ENCODE data around the gene NEK7. TPM values are rescaled to one million over a fixed set of nuclear protein-coding genes. Genes with fewer than 3 reads are reported as not detected.

Gene NEK7
- total RNA-seq, 2 donors from 2014 or later: 45.5 to 60.1 TPM

DNA sequence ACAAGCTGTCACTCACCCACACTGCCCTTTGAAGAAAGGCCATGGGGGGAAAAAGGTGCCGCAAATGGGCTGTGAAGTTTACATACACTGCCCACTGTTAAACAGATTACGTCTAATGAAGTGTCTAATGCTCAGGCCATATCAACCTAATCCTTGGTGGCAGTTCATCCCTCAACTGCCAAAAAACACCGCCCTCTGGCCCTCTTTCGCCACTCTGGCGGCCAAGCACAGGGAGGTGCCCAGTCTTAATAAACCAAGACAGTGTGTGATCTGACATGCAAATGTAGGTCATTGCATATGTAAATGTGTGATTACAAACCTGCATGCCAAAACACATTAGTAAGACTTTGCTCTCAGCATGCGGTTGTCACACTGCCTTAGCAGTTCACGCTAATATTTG, 89.5 kb downstream of the NEK7 start:
- Mint-ChIP-seq H3K27ac (no peak overlapping the region), H3K9me3 (peaks cover 0 to 4% of the 10 kb centered on the region in 2 donors), H3K36me3 (peaks cover 0 to 20% of the 10 kb centered on the region in 2 donors)
- ATAC-seq (no peak), DNase-seq (ENCODE audit: low spot score in 2 of 2) (no peak)

DNA sequence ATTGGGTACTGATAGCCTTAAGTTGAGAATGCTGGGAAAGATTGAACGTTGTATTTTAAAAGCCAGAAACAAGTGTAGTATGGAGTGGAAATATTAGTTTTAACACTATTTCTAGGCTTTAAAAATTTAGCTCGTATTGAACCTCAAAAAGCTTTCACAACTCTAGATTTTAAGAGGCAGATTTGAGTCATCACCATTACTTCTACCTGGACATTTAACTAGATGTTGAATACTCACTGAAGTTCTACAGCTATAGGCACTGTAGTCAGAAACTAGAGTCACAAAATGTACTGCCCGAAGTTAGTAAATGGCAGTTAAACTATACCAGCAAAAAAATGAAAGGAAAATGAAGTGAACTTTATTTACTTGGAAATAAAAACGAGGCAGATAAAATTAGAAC, 96.5 kb downstream of the NEK7 start:
- ATAC-seq: peak; percentile 55 to 58
- H3K27ac Mint-ChIP-seq: peak overlapping the region in 1 of 2 donors; percentile 60

DNA sequence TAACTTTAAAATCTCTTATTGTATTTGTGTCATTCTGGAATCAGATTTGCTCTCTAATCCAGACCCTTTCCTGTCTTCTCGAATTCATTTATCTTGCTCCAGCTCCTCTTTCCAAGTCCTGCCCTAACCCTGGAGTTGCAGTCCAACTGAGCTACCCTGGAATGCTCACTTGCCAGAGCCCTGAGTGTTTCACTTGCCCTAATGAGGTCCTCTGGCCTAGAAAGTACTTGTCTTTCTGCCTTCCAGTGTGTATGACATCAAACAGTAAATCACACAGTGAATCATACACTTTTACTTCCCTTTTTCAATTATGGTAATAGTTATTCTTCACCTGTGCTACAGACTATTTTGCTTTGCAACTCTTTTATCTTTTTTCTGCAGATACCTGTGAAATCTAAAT, 96.9 kb downstream of the NEK7 start:
- ATAC-seq (peak; percentile 84 to 86), DNase-seq (ENCODE audit: low spot score in 2 of 2) (no peak)
- no peaks in the 10 kb centered on the region for H3K9me3 Mint-ChIP-seq
- peak overlapping the region; percentile 52 to 60 for H3K27ac Mint-ChIP-seq
- H3K36me3 Mint-ChIP-seq: peaks cover 7 to 25% of the 10 kb centered on the region in 2 donors

More for the DNA sequence above, 96.5 kb downstream of the NEK7 start:
- DNase-seq (ENCODE audit: low spot score in 2 of 2): no peak
- Mint-ChIP-seq H3K36me3 (peaks cover 7 to 27% of the 10 kb centered on the region in 2 donors), H3K9me3 (no peaks in the 10 kb centered on the region)

DNA sequence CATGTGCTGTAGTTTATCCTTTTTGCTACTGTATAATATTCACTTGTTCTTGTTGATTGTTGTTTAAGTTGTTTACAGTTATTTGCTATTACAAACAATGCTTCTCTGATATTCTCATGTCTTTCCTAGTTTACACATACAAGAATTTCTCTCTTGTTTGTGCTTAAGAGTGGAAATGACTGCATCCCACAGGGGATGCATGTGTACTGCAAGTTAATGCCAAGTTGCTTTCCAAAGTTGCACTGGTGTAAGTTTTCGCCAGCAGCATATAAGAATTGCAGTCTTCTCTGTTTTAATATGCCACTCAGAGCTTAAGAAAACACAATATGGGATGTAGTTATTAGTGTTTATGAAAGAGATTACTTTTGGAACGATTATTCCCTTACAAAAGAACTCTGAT, 97.7 kb downstream of the NEK7 start:
- H3K9me3 Mint-ChIP-seq: no peaks in the 10 kb centered on the region
- ATAC-seq (no peak), DNase-seq (ENCODE audit: low spot score in 2 of 2) (no peak)
- no peak overlapping the region for H3K27ac Mint-ChIP-seq
- H3K36me3 Mint-ChIP-seq: peaks cover 7 to 25% of the 10 kb centered on the region in 2 donors

DNA sequence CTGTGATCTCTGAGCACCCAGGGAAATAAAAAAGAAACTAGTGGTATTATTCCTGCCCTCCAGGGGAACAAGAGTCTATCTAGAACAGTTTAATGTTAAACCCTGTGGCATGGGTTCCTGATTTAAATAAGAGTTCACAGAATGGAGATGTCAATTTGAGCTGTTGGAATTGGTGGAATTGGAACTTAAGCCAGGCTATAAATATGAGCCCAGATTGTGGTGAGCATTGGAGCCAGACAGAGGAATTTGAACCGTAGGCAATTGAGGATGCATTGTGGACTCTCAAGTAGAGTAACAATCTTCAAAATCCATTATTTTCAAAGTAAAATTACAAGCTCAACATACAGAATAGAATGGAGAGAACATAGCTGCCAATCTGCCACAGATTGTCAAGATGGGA, 98.2 kb downstream of the NEK7 start:
- Mint-ChIP-seq H3K27ac (no peak overlapping the region), H3K9me3 (no peaks in the 10 kb centered on the region)
- DNase-seq (ENCODE audit: low spot score in 2 of 2): no peak

DNA sequence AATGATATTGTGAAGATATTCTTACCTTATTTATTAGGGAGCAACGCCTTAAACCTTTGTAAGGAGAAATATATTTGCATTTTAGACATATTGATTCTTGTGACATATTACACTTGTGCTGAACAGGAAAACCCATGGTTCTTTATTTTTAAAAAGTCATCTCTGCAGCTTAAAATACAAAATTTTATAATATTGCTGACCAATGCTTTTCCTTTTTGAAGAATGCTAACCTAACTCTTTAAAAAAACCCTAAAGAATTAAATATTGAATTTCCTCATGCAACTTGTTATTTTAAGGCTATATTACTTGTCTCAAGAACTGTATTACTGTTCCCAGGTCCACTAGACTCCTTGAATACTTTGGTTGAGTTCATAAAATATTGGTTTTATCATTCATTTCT, 99.0 kb downstream of the NEK7 start:
- H3K36me3 Mint-ChIP-seq: peaks cover 7 to 25% of the 10 kb centered on the region in 2 donors
- H3K27ac Mint-ChIP-seq: no peak overlapping the region
- no peak for DNase-seq (ENCODE audit: low spot score in 2 of 2)
- H3K9me3 Mint-ChIP-seq: no peaks in the 10 kb centered on the region
- ATAC-seq: no peak

More for the DNA sequence above, 98.2 kb downstream of the NEK7 start:
- ATAC-seq: no peak
- H3K36me3 Mint-ChIP-seq: peaks cover 7 to 25% of the 10 kb centered on the region in 2 donors

DNA sequence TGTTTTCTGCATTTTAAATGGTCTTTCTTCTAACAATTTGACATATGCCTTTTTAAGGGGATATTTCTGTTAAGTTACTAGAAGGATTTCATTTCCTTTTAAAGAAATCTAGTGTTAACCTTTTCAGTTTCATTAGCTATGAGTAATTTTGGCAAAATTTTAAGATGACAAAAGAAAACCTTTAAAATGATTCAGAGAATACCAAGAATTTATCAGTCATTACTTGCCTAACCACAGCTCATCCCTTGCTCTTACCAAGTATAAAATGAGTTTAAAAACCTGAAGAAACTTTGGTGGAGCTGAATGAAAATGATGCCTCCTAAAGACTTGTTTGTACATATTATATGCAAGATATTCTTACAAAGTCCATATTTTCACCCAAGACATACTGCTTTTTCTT, 101.7 kb downstream of the NEK7 start:
- DNase-seq (ENCODE audit: low spot score in 2 of 2): no peak
- no peaks in the 10 kb centered on the region for H3K9me3 Mint-ChIP-seq
- peak; percentile 85 to 87 for ATAC-seq
- peaks cover 7 to 18% of the 10 kb centered on the region in 2 donors for H3K36me3 Mint-ChIP-seq
- H3K27ac Mint-ChIP-seq: peak overlapping the region in 1 of 2 donors; percentile 82

DNA sequence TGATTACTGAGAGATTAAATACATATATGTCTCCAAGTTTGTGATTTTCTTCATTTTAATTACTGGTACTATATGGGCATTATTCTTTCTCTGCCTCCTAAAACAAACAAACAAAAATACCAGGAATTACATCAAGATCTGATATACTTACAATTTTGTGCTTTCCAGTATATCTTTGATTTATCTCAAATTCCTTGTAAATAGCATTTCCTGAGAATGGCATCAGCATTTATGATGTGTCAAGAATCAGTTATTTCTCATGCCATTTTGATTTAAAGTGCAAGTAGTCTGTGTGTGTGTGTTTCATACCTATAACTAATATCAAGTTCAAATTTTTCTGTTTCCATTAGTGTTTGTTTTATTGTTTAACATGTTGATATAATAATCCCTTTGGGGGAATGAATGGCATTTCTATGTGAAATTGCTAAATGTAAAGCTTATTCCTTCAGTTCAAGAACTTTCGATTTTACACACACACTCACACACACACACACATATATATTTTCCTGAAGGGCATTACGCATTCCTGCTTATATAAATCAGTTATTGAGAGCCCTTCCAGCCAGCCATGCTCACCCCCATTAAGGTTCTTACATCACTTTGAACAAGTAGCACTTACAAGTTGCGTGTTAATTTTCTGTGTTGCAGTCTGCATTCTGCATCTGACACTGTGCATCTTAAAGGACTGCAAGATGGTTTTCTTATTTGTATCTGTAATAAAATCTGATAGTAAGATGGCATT, 102.7 kb downstream of the NEK7 start:
- peaks cover 7 to 18% of the 10 kb centered on the region in 2 donors for H3K36me3 Mint-ChIP-seq
- peak overlapping the region in 1 of 2 donors; percentile 82 for H3K27ac Mint-ChIP-seq
- H3K9me3 Mint-ChIP-seq: no peaks in the 10 kb centered on the region
- no peak for DNase-seq (ENCODE audit: low spot score in 2 of 2)
- ATAC-seq: no peak

DNA sequence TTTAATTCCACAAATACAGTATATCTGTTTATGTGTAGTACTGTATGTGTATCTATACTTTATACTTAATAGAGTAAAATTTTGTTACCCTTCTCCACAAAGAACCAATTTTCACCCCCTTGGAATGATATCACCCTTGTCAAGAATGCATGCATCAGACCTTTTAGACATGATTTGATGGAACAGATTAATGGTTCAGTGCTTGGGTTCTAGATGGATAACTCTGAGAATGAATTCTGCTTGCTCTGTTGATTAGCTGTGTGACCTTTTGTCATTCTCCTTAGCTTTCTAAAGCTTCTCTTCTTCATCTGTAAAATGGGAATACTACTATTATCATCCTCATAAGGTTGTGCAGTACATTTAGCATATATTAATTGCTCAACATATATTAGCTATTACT, 105.1 kb downstream of the NEK7 start:
- Mint-ChIP-seq H3K36me3 (no peaks in the 10 kb centered on the region), H3K9me3 (no peaks in the 10 kb centered on the region), H3K27ac (no peak overlapping the region)
- ATAC-seq (no peak), DNase-seq (ENCODE audit: low spot score in 2 of 2) (no peak)

DNA sequence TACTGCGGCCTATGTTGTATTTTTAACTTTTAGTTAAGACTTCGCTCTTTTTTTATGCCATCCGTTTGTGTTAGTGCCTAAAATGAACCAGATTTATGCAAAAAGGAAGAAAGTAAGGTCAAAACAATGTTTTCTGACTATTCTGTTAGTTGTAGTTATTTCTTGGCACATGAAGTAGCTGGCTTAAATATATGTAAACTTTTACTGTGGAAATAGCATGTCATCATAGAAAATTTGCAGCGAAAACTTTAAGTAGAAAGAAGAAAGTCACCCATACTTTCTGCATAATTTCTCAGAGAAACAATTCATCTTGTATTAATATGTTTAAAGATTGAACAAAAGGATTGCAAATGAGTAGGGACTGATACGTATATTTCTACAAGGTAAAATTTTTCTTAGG, 106.4 kb downstream of the NEK7 start:
- DNase-seq (ENCODE audit: low spot score in 2 of 2): no peak
- H3K27ac Mint-ChIP-seq: no peak overlapping the region
- H3K36me3 Mint-ChIP-seq: no peaks in the 10 kb centered on the region
- H3K9me3 Mint-ChIP-seq: no peaks in the 10 kb centered on the region
- no peak for ATAC-seq

DNA sequence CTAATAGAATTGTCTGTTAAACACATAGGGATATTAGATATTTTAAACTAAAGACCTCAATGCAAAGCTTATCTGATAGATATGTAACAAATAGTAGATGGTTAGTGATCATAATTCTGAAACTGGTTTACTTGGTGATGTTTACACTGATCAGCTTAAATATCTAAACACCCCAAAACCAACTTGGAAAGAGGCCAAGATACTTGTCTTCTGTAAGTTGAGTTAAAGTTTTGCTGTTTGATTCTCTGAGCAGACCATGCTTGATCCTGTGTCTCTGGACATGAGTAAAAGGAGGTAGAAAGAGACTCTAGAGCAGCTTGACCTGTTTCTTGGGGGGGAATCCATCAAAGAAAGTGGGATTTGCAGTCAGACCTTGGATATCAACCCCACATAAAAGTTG, 107.5 kb downstream of the NEK7 start:
- Mint-ChIP-seq H3K9me3 (no peaks in the 10 kb centered on the region), H3K36me3 (no peaks in the 10 kb centered on the region), H3K27ac (no peak overlapping the region)
- no peak for ATAC-seq
- DNase-seq (ENCODE audit: low spot score in 2 of 2): no peak

DNA sequence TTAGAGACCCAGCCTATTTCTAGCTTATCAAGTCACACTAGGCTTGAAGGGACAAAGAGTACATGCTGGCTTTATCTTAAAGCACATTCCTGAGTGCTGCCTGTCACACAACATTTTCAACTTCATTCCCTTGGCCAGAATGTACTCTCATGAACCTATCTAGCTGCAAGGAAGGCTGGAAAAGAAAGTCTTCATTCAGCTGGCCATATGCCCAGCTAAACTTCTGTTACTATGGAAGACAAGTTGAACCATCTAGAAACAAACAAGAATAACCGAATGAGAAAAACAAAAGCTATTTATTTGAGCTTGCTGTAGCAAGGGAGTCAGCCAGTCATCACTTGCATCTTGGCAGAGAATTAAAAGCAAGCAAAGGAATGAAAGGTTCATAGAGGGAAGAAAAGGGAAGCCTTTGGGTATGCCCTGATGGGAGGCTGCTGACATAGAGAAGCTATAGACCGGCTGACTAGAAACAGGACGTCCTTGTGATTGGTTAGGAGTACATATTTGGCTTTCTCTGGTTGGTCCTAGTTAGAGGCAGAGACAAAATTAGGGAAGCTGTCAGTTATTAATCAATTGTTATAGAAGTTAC, 108.4 kb downstream of the NEK7 start:
- no peaks in the 10 kb centered on the region for H3K9me3 Mint-ChIP-seq
- no peaks in the 10 kb centered on the region for H3K36me3 Mint-ChIP-seq
- H3K27ac Mint-ChIP-seq: no peak overlapping the region
- ATAC-seq: no peak
- no peak for DNase-seq (ENCODE audit: low spot score in 2 of 2)

DNA sequence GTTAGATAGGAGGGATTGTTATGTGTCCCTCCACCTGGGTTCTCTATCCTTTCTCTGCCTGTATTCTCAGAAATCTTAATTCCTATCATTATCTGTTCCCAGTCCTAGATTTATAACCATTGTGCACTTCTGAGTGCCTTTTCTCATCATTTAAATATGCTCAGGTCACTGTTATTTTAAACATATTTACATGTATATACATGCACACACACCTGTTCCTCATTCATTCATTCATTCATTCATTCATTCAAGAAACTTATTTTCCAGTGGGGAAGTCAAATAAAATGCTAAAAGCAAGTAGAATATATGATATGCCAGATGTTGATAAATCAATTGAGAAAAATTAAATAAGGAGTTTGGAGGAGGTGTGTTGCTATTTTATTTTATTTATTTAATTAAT, 110.3 kb downstream of the NEK7 start:
- Mint-ChIP-seq H3K9me3 (no peaks in the 10 kb centered on the region), H3K27ac (no peak overlapping the region), H3K36me3 (peaks cover 0 to 5% of the 10 kb centered on the region in 2 donors)
- no peak for DNase-seq (ENCODE audit: low spot score in 2 of 2)
- ATAC-seq: no peak

DNA sequence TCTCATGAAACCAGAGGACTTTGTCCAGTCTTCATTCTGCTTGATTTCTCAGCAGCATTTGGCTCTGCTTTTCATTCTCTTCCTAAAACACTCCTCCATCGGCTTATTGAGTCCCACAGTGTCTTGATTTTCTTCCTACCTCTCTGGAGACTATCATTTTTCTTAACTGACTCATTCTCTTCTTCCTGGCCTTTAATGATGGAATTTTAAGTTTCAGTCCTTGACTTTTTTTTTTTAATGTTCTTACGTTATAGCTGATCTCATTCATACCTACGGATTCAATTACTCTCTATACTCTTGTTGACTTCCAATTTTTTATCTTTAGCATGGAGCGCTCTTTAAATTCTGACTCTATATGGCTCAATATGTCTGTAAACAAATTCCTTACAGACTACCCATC, 111.1 kb downstream of the NEK7 start:
- ATAC-seq: no peak
- DNase-seq (ENCODE audit: low spot score in 2 of 2): no peak
- Mint-ChIP-seq H3K9me3 (no peaks in the 10 kb centered on the region), H3K27ac (no peak overlapping the region), H3K36me3 (peaks cover 0 to 5% of the 10 kb centered on the region in 2 donors)

DNA sequence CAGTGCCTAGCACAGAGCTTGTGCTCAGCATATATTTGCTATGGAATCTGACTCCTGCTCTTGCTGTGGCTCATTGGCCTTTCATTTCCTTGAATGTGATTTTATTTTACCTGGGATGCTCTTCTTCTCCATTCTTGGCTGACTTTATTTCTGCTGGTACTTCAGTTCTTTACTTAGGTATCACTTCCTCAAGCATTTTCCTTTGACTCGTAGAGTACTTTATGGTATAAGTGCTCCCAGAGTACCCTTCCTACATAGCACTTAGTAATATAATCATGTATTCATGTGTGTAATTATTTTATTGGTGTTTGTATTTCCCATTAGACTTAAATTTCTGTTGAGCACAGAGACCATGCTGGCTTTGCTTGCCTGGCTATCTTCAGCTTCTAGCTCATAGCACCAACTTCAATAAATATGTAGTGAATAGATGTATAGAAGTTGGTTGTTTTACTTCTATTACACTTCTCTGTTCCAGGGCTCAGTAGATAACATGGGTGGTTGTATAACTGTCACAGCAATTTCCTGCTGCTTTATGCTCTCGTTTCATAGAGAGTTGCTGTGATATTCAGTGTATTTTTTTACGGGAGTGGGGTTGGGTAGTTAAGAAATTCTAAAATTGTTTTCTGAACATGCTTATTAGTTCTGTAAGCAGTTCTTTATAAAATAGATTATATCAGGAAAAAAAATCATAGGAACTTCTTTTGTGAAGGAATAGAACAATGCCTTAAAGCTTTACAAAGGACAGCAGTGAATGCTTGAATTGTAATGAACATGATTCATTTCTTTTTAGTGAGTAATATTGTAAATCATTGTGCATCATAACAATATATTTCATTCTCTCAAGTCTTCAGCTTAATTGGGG, 112.2 kb downstream of the NEK7 start:
- Mint-ChIP-seq H3K27ac (no peak overlapping the region), H3K36me3 (peaks cover 0 to 9% of the 10 kb centered on the region in 2 donors), H3K9me3 (no peaks in the 10 kb centered on the region)
- no peak for DNase-seq (ENCODE audit: low spot score in 2 of 2)
- ATAC-seq: peak in 1 of 2 donors; percentile 35

DNA sequence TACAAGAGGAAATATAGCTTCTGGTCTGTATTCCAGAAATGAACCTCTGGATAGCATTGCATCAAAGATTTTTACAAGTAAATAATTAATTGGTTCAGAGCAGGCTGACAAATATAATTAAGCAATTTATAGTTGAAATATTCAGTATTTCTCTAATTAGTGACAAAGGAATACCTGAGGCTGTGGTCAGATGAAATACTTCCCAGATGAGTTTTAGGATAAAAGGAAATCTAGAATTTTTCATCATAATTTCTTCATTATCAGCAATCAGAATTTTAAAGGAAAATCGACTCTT, 112.8 kb downstream of the NEK7 start:
- DNase-seq (ENCODE audit: low spot score in 2 of 2) (no peak), ATAC-seq (no peak)
- Mint-ChIP-seq H3K36me3 (peaks cover 0 to 13% of the 10 kb centered on the region in 2 donors), H3K9me3 (no peaks in the 10 kb centered on the region), H3K27ac (no peak overlapping the region)

DNA sequence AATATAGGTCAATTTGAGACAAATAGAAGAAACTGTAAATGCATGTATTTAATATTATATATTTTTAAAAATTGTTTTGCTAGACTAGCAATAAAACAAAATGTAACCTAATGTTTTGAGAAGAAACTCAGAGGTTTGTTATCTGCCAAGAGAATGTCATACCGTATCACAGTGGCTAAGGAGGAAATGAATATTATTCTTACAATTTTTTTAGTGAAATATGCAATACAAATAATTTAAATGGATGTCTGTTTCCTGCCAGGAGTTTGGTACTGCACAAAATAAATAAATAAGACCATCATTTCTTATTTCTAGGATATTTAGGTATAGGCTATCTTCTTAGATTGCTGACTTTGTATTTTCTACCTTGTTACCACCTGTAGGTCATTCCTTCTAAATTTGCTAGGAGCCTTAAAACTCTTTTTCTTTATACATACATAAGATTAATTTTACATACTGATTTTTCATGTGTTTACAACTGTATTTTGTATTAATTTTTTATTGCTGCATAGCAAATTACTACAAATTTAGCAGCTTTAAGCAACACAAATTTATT, 113.6 kb downstream of the NEK7 start:
- no peak for ATAC-seq
- Mint-ChIP-seq H3K27ac (no peak overlapping the region), H3K9me3 (no peaks in the 10 kb centered on the region), H3K36me3 (peaks cover 0 to 13% of the 10 kb centered on the region in 2 donors)
- no peak for DNase-seq (ENCODE audit: low spot score in 2 of 2)
